H9 (cell line): ENCODE measurements around the gene HOXD11. TPM values are rescaled to one million over a fixed set of nuclear protein-coding genes. Genes with fewer than 3 reads are reported as not detected.

ENCODE experiments used
- DNase-seq: peaks from one replicate; pipeline ENCODE4 v3.0.0-alpha.2; 2017
- H2AFZ ChIP-seq: one replicate; pipeline ENCODE4 v1.6.1; 2013; ENCODE audit warnings: mild to moderate bottlenecking, low read length, control low read depth, moderate library complexity
- H2AK5ac ChIP-seq: 2 replicates; pipeline ENCODE4 v1.6.1; 2013; ENCODE audit warnings: low read length, control low read depth, mixed read lengths; ENCODE audit not compliant: insufficient read length
- H2BK120ac ChIP-seq: one replicate; pipeline ENCODE4 v1.6.1; 2013; ENCODE audit warnings: low read depth, mild to moderate bottlenecking, low read length, control low read depth, inconsistent platforms; ENCODE audit not compliant: poor library complexity, severe bottlenecking
- H2BK12ac ChIP-seq: 2 replicates; pipeline ENCODE4 v1.6.1; 2013; ENCODE audit warnings: low read length, control low read depth, mixed read lengths, low read depth; ENCODE audit not compliant: insufficient read length
- H2BK15ac ChIP-seq: 2 replicates; pipeline ENCODE4 v1.6.1; 2013; ENCODE audit warnings: low read depth, low read length, control low read depth
- H2BK20ac ChIP-seq: one replicate; pipeline ENCODE4 v1.6.1; 2013; ENCODE audit warnings: low read depth, mild to moderate bottlenecking, low read length, control low read depth, inconsistent platforms; ENCODE audit not compliant: poor library complexity, severe bottlenecking
- H2BK5ac ChIP-seq: 2 replicates; pipeline ENCODE4 v1.6.1; 2013; ENCODE audit warnings: low read length, control low read depth, mixed read lengths; ENCODE audit not compliant: insufficient read length
- H3K14ac ChIP-seq: 2 replicates; pipeline ENCODE4 v1.6.1; 2013; ENCODE audit warnings: low read length, control low read depth; ENCODE audit not compliant: insufficient read depth
- H3K18ac ChIP-seq: 2 replicates; pipeline ENCODE4 v1.6.1; 2013; ENCODE audit warnings: low read depth, mild to moderate bottlenecking, mixed read lengths, low read length, control low read depth; ENCODE audit not compliant: insufficient read length
- H3K23ac ChIP-seq: 2 replicates; pipeline ENCODE4 v1.6.1; 2013; ENCODE audit warnings: low read length, control low read depth, mixed read lengths, low read depth; ENCODE audit not compliant: insufficient read length
- H3K23me2 ChIP-seq: 2 replicates; pipeline ENCODE4 v1.6.1; 2013; ENCODE audit warnings: low read depth, mild to moderate bottlenecking, mixed read lengths, low read length, control low read depth; ENCODE audit not compliant: insufficient read length, poor library complexity, severe bottlenecking
- H3K27ac ChIP-seq: 2 replicates; pipeline ENCODE4 v1.5.1; 2013; ENCODE audit warnings: low read length, control low read depth, mixed read lengths, low read depth; ENCODE audit not compliant: insufficient read length
- H3K27me3 ChIP-seq: 2 replicates; pipeline ENCODE4 v1.6.1; 2013; ENCODE audit warnings: low read length, control low read depth, inconsistent platforms; ENCODE audit not compliant: insufficient read depth
- H3K4ac ChIP-seq: 2 replicates; pipeline ENCODE4 v1.6.1; 2013; ENCODE audit warnings: low read depth, mild to moderate bottlenecking, control low read depth, inconsistent platforms, low read length, moderate library complexity
- H3K4me1 ChIP-seq: 2 replicates; pipeline ENCODE4 v1.6.1; 2013; ENCODE audit warnings: low read length, control low read depth, inconsistent platforms; ENCODE audit not compliant: insufficient read depth
- H3K4me2 ChIP-seq: 2 replicates; pipeline ENCODE4 v1.6.1; 2013; ENCODE audit warnings: low read length, control low read depth, mixed read lengths; ENCODE audit not compliant: insufficient read length, insufficient read depth
- H3K56ac ChIP-seq: 2 replicates; pipeline ENCODE4 v1.6.1; 2013; ENCODE audit warnings: low read depth, mild to moderate bottlenecking, mixed read lengths, low read length, control low read depth; ENCODE audit not compliant: insufficient read length
- H3K79me1 ChIP-seq: 2 replicates; pipeline ENCODE4 v1.6.1; 2013; ENCODE audit warnings: low read depth, mild to moderate bottlenecking, moderate library complexity, low read length, control low read depth, inconsistent platforms; ENCODE audit not compliant: insufficient read depth, poor library complexity, severe bottlenecking
- H3K79me2 ChIP-seq: 2 replicates; pipeline ENCODE4 v1.6.1; 2013; ENCODE audit warnings: low read length, control low read depth, inconsistent platforms; ENCODE audit not compliant: insufficient read depth
- H3K9ac ChIP-seq: 2 replicates; pipeline ENCODE4 v1.6.1; 2013; ENCODE audit warnings: low read length, control low read depth, mixed read lengths; ENCODE audit not compliant: insufficient read length; ENCODE audit errors: extremely low read depth
- H3K9me3 ChIP-seq: one replicate; pipeline ENCODE4 v1.6.1; 2013; ENCODE audit warnings: low read depth, low read length, inconsistent platforms; ENCODE audit not compliant: control insufficient read depth
- H3T11ph ChIP-seq: one replicate; pipeline ENCODE4 v1.6.1; 2013; ENCODE audit warnings: mild to moderate bottlenecking, low read length, control low read depth, inconsistent platforms
- H4K20me1 ChIP-seq: one replicate; pipeline ENCODE4 v1.6.1; 2013; ENCODE audit not compliant: control insufficient read depth, insufficient read length, insufficient read depth
- H4K5ac ChIP-seq: 2 replicates; pipeline ENCODE4 v1.6.1; 2013; ENCODE audit warnings: low read depth, mild to moderate bottlenecking, mixed read lengths, low read length, control low read depth; ENCODE audit not compliant: insufficient read length
- H4K8ac ChIP-seq: replicated peaks from 2 replicates; pipeline ENCODE4 v1.6.1; 2013; ENCODE audit warnings: low read length, control low read depth, mixed read lengths, low read depth; ENCODE audit not compliant: insufficient read length
- H4K91ac ChIP-seq: 2 replicates; pipeline ENCODE4 v1.6.1; 2013; ENCODE audit warnings: low read depth, mild to moderate bottlenecking, moderate library complexity, mixed read lengths, low read length, control low read depth; ENCODE audit not compliant: insufficient read length
- H3K27ac Mint-ChIP-seq, 3 experiments: 2 replicates in 2 of 3; 3 replicates in 1 of 3; pipeline ENCODE4 v1.8.0; 2020 to 2021; ENCODE audit warnings: mixed read lengths in 3 of 3, mild to moderate bottlenecking in 1 of 3, moderate library complexity in 1 of 3
- H3K27me3 Mint-ChIP-seq: 2 replicates; pipeline ENCODE4 v1.8.0; 2021; ENCODE audit warnings: low read depth, mild to moderate bottlenecking, moderate library complexity, mixed read lengths
- H3K36me3 Mint-ChIP-seq, 3 experiments: 2 replicates in 2 of 3; 3 replicates in 1 of 3; pipeline ENCODE4 v1.8.0; 2020 to 2021; ENCODE audit warnings: low read depth in 3 of 3, mixed read lengths in 3 of 3; ENCODE audit not compliant: insufficient read depth in 1 of 3
- H3K4me1 Mint-ChIP-seq, 2 experiments: 2 replicates each; pipeline ENCODE4 v1.8.0; 2020; ENCODE audit warnings: mixed read lengths in 2 of 2
- H3K4me3 Mint-ChIP-seq, 2 experiments: 2 replicates in 1 of 2; 3 replicates in 1 of 2; pipeline ENCODE4 v1.8.0; 2020 to 2021; ENCODE audit warnings: mild to moderate bottlenecking in 2 of 2, mixed read lengths in 2 of 2, moderate library complexity in 1 of 2
- H3K9me3 Mint-ChIP-seq, 2 experiments: 2 replicates in 1 of 2; 3 replicates in 1 of 2; pipeline ENCODE4 v1.8.0; 2020; ENCODE audit warnings: mild to moderate bottlenecking in 2 of 2, mixed read lengths in 2 of 2, moderate library complexity in 1 of 2
- WGBS: extraction: QIAGEN DNeasy Blood & Tissue Kit; methylation state at CpG from one replicate; pipeline ENCODE4 v1.1.7; 2013; ENCODE audit warnings: missing lambda C conversion rate, low lambda C conversion rate, mixed read lengths; ENCODE audit not compliant: insufficient read length; ENCODE audit errors: extremely low coverage; 5-methylcytosine and 5-hydroxymethylcytosine counted together
- total RNA-seq: library from RNA; stranded (reverse); gene quantifications from 2 replicates; pipeline ENCODE4 v1.2.1, GENCODE V29; 2021
- TF ChIP-seq, protein P1 (sequence below): fragments of 200-600 bp; sonication (generic); conservative IDR thresholded peaks from 3 replicates; pipeline ENCODE4 v1.8.0; 2021; ENCODE audit warnings: antibody characterized with exemption, mild to moderate bottlenecking

HOXD11 gene
- total RNA-seq, 1 experiment from 2014 or later: not detected

DNA sequence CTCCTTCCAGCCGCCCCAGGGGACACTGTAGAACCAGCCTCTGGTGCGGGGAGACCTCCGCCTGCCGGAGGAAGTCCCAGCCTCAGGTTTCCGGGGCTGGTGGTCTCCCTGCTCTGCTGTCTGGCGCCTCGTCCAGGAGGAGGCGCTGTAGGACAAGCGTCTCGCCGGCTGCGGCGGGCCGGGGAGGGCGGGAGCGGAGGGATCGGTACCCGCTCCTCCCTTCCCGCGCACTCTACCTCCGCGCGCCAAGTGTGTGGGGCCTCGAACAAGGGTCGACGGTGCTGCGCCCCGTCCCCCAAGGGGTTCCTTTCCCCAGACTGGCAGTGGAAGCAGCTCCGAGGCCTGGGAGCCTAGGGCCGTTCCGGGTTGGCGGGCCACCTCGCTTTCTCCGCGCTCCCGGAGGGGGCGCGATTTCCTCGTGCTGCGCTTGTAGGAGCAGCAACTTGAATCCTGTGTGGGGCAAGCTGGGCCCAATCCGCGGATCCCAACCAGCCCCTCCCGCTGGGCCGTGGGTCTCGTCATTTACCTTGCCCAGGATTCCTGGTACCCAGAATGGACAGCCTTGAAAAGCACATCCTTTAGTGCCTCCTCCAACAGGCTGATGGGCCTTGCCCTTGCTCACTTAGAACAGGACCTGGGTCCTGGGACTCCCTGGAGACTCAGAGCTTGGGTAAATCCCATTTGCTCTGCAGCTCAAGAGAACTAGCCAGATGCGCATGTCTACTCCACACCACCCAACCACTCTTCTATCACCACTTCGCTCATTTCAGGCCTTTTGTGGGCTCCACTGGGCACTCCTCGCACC is 33.6 kb downstream of the HOXD11 start:
- no peak overlapping the region for H3K56ac ChIP-seq
- H2BK12ac ChIP-seq: no peak overlapping the region
- H2BK5ac ChIP-seq: no peak overlapping the region
- no peak overlapping the region for H3K9ac ChIP-seq
- no peak overlapping the region for H4K8ac ChIP-seq
- H2AK5ac ChIP-seq: no peak overlapping the region
- no peaks in the 10 kb centered on the region for H3K9me3 ChIP-seq
- Mint-ChIP-seq H3K27me3 (peaks cover 98% of the 10 kb centered on the region), H3K4me3 (peak overlapping the region; percentile 52 to 74), H3K27ac (no peak overlapping the region), H3K36me3 (no peaks in the 10 kb centered on the region), H3K9me3 (peaks cover 0 to 6% of the 10 kb centered on the region in 2 experiments; a peak in 3 of 5 replicates), H3K4me1 (peaks cover 2 to 10% of the 10 kb centered on the region in 2 experiments; a peak in 3 of 4 replicates)
- peak; percentile 88 for DNase-seq
- H2BK20ac ChIP-seq: no peak overlapping the region
- H3K23me2 ChIP-seq: peaks cover 8% of the 10 kb centered on the region
- no peak overlapping the region for H3K18ac ChIP-seq
- WGBS: no CpG with 5 or more reads among the region's 48 CpGs
- no peak overlapping the region for H3K4ac ChIP-seq
- no peak overlapping the region for H2BK15ac ChIP-seq
- no peak overlapping the region for H3K27ac ChIP-seq
- H3K23ac ChIP-seq: no peak overlapping the region
- H3K79me1 ChIP-seq: no peaks in the 10 kb centered on the region
- no peak overlapping the region for H2AFZ ChIP-seq
- H2BK120ac ChIP-seq: no peak overlapping the region
- H3K27me3 ChIP-seq: peaks cover 85% of the 10 kb centered on the region
- no peak overlapping the region for H4K91ac ChIP-seq
- no peak overlapping the region for H4K5ac ChIP-seq
- H4K20me1 ChIP-seq: no peaks in the 10 kb centered on the region
- no peaks in the 10 kb centered on the region for H3K4me1 ChIP-seq
- TF ChIP-seq, protein P1, sequence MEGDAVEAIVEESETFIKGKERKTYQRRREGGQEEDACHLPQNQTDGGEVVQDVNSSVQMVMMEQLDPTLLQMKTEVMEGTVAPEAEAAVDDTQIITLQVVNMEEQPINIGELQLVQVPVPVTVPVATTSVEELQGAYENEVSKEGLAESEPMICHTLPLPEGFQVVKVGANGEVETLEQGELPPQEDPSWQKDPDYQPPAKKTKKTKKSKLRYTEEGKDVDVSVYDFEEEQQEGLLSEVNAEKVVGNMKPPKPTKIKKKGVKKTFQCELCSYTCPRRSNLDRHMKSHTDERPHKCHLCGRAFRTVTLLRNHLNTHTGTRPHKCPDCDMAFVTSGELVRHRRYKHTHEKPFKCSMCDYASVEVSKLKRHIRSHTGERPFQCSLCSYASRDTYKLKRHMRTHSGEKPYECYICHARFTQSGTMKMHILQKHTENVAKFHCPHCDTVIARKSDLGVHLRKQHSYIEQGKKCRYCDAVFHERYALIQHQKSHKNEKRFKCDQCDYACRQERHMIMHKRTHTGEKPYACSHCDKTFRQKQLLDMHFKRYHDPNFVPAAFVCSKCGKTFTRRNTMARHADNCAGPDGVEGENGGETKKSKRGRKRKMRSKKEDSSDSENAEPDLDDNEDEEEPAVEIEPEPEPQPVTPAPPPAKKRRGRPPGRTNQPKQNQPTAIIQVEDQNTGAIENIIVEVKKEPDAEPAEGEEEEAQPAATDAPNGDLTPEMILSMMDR: peak; percentile 99
- H3T11ph ChIP-seq: no peak overlapping the region
- H3K4me2 ChIP-seq: peak overlapping the region; percentile 30
- H3K79me2 ChIP-seq: no peaks in the 10 kb centered on the region
- H3K14ac ChIP-seq: peak overlapping the region; percentile 54; the same call in 1 of the 2 replicates
